ENCODE results near the gene SHANK1. TPM values are rescaled to one million over a fixed set of nuclear protein-coding genes. Genes with fewer than 3 reads are reported as not detected.
A peak's percentile ranks its signal among the peaks of the same experiment; 100 is the strongest.

The SHANK1 gene
- total RNA-seq, 2 experiments from 2014 or later, result not detected

DNA sequence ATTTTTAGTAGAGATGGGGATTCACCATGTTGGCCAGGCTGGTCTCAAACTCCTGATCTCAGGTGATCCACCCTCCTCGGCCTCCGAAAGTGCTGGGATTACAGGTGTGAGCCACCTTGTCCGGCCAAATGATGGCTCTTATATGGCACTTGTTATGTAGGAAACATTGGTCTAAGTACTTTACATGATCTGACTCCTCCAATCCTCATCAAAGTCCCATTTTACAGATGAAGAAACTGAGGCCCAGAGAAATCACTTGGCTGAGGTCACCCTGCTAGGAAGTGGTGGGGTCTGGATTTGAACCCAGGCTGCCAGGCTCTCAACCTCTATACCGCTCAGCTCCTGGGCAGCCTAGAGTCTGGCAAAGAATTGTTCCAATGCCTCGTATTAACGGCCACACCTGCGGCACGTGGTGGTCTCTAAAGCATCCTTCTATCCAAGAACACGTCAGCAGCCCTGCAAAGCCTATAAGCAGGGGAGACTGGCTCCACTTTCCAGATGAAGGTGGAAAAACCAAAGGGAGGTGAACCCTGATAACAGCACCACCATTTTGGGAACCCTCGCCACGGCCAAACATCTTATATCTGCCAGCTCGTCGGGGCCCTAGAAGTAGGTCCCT is 18.1 kb downstream of the SHANK1 start:
- peaks cover 1% of the 10 kb centered on the region for H3K4me1 Mint-ChIP-seq
- ATAC-seq (ENCODE audit: low read depth) (no peak), DNase-seq (no peak)
- POLR2A ChIA-PET, result no interaction called here
- no peak overlapping the region for H3K4me3 Mint-ChIP-seq
- no peaks in the 10 kb centered on the region for H3K9me3 Mint-ChIP-seq
- no peaks in the 10 kb centered on the region for H3K36me3 Mint-ChIP-seq
- H3K27me3 Mint-ChIP-seq, result peaks cover 23% of the 10 kb centered on the region
- no peak overlapping the region for H3K27ac Mint-ChIP-seq

DNA sequence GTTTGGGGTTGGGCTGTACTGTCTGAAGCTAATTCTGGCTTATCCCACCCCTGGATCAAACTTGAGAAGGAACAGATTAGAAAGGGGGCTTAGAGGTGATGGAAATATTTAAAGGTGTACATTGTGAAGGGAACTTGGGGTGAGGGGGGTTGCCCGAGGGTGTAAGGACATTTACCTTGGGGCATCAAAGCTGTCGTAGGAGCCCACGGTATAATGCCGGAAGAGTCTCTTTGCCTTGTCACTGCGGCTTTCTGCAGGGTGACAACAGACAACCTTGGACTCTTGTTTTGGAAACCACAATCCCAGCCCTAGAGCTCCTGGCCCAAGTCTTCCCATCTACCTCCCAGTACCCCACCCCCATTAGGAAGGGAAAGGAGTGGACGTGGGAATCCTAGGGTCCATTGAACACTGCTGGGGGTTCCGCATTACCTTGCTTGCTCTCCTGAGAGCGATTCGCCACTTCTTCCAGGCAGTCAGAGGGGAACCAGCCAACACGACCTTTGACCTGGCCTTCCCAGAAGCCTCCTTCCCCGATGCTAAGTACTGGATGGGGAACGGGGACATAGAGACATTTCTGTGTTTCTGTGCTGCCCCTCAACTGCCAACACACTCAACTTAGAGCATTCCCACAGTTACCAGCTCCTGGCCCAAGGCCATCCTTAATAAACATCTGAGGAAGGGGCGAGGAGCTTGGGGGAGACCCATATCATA is 22.0 kb downstream of the SHANK1 start:
- H3K4me1 Mint-ChIP-seq, result no peaks in the 10 kb centered on the region
- POLR2A ChIA-PET, result no interaction called here
- H3K27me3 Mint-ChIP-seq, result peaks cover 25% of the 10 kb centered on the region
- no peaks in the 10 kb centered on the region for H3K9me3 Mint-ChIP-seq
- no peak overlapping the region for H3K4me3 Mint-ChIP-seq
- H3K27ac Mint-ChIP-seq, result no peak overlapping the region
- H3K36me3 Mint-ChIP-seq, result no peaks in the 10 kb centered on the region
- ATAC-seq (ENCODE audit: low read depth) (no peak), DNase-seq (no peak)

DNA sequence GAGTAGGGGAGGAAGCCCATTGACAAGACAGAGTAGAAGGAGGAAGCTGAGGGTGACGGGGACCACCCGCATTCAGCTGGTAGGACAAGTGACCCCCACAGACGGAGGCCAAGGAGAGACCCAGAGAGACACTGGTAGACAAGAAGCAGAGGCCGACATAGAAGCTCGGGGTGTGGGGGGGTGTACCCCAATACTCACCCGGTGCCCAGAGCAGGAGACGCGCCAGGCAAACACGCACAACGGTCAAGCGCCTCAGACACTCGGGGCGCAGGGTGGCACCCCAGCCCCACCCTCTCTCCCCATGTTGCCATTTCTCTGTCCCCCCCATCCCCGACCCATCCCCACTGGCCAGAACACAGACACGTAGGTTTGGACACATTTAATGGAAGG is 23.5 kb downstream of the SHANK1 start:
- POLR2A ChIA-PET, result no interaction called here
- peaks cover 29% of the 10 kb centered on the region for H3K27me3 Mint-ChIP-seq
- no peak for ATAC-seq (ENCODE audit: low read depth)

DNA sequence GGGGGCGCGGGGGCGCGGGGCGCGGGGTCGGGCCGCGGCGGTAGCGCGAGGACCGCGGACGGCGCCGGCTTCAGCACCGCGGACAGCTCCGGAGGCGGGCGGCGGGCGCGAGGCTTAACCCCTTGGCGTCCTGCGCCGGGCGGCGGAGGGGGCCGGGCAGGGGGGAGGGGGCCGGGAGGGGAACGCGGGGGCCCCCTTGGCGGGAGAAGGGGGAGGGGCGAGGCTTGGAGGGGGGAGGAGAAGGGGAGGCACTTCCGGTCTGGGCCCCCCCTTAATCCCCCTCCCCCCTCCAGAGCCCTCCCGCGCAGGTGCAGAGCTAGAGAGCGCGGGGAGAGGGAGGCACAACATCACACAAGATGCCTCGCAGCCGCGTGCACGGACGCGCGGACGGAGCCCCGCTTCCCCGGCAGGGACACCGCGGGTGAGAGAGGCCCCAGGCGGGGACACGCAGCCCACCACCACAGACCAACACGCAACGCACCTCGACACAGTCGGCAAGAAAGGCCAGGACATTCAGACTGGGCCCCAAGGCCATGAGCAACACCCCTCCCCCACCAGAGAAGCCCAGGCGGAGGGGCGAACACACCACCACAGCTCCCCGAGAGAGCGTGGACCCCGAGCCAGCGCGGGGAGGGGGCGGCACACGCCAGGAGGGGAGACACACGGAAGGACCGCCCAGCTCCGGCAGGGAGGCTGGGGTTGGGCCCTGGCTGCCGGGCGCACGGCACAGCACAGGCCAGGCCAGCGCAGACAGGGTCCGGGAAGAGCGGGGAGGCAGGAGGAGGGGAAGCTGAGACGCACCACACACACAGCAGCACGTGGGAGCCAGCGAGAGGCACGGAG is 24.1 kb downstream of the SHANK1 start:
- Mint-ChIP-seq H3K4me3 (no peak overlapping the region), H3K9me3 (no peaks in the 10 kb centered on the region), H3K4me1 (no peaks in the 10 kb centered on the region), H3K27ac (no peak overlapping the region), H3K27me3 (peaks cover 29% of the 10 kb centered on the region), H3K36me3 (no peaks in the 10 kb centered on the region)
- DNase-seq (peak; percentile 73), ATAC-seq (ENCODE audit: low read depth) (peak; percentile 61)
- POLR2A ChIA-PET, result no interaction called here

More for the DNA sequence above, 23.5 kb downstream of the SHANK1 start:
- Mint-ChIP-seq H3K4me3 (no peak overlapping the region), H3K9me3 (no peaks in the 10 kb centered on the region), H3K36me3 (no peaks in the 10 kb centered on the region), H3K4me1 (no peaks in the 10 kb centered on the region), H3K27ac (no peak overlapping the region)
- DNase-seq, result no peak

DNA sequence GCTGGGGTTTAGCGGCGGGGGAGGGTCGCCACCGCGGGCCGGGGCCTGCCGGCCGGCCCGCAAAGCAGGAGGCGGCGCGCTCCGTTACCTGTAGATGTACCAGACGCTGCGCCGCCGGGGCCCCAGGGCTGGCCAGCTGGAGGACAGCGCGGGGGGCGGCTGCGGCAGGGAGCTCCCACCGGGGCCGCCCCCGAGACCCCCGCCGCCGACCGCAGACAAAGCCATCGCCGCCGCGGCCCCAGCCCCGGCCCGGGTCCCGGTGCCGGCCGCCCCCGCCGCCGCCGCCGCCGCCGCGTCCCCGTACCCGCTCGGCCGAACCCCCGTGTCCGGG is 24.8 kb downstream of the SHANK1 start:
- no peak overlapping the region for H3K27ac Mint-ChIP-seq
- no peaks in the 10 kb centered on the region for H3K36me3 Mint-ChIP-seq
- POLR2A ChIA-PET, result no interaction called here
- no peak overlapping the region for H3K4me3 Mint-ChIP-seq
- no peak for DNase-seq
- H3K4me1 Mint-ChIP-seq, result no peaks in the 10 kb centered on the region
- no peaks in the 10 kb centered on the region for H3K9me3 Mint-ChIP-seq
- ATAC-seq (ENCODE audit: low read depth), result no peak
- peaks cover 27% of the 10 kb centered on the region for H3K27me3 Mint-ChIP-seq

DNA sequence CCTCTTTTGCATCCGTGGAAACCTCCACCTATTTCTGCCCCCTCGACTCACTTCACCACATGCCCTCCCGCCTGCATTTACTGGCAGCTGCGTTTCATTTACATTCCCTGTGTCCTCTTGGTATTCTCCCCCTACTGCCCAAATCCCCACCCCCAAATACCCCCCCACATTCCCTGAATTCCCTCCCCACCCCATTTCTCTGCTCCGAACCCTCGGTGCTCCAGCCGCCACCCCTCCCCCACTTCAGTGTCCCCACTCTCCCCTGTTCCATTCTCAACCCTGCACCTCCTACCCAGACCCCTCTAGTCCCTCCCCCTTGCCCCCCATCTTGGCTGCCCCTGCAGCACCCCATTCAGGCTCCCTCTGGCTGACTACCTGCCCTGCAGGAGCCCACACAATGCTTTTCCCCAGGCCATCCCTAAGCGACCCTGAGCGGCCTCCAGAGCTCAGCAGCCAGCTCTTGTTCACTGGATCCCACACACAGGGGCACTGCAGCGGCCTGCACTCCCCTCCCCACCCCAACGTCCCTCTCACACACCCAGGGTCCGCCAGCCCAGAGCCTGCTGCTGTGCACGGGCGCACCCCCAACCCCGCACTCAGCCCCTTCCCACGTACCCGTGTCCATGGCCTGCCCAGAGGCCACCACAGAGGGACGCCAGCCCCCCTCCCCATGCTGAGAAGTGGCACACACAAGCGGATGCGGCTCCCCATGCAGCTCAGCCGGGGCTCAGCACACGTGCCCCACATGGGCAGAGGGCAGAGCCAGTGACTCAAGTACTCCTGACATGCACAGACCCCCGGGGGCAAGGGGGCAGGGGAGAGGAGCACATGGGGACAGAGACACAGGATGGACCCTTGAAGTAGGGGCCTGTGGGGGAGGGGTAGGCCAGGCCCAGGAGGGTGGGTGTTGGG is 26.3 kb downstream of the SHANK1 start:
- Mint-ChIP-seq H3K4me3 (no peak overlapping the region), H3K36me3 (no peaks in the 10 kb centered on the region), H3K9me3 (no peaks in the 10 kb centered on the region), H3K27ac (no peak overlapping the region), H3K27me3 (peaks cover 24% of the 10 kb centered on the region), H3K4me1 (no peaks in the 10 kb centered on the region)
- ATAC-seq (ENCODE audit: low read depth) (no peak), DNase-seq (no peak)
- POLR2A ChIA-PET, result no interaction called here

DNA sequence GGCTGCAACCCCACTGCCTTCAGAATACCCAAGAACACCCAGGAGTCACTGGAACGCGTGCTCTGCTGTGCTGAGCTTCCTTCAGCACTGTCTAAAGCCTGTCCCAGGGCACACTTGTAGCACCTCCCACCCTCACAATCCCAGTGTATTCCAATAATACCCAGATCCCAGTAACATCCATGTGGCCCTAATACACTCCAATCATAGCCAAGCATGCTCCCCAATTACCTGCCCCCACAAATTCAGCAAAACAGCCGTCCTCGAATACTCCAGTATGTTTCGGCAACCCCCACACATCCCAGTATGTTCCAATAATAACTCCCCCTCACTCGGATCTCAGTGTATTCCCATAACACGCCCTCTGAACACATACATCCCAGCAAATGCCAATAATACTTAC is 29.2 kb downstream of the SHANK1 start:
- H3K27ac Mint-ChIP-seq, result no peak overlapping the region
- ATAC-seq (ENCODE audit: low read depth), result no peak
- peaks cover 23% of the 10 kb centered on the region for H3K27me3 Mint-ChIP-seq

DNA sequence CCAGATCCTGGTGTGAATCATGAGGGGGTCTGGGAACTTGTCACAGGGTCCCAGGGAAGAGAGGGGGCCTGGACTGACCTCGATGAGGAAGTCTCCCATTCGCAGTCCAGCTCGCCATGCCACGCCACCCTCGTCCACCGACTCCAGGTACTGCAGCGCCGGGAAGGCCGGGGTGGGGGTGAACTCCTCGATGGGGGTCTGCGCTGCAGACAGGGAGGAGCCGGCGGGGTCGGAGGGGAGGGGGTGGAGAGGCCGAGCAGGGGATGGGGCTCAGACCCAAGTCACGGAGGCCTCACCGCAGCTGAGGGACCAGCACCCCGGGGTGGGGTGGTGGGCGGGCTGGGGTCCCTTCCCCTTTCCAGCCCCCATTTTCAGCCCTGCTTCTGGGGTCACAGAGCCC is 30.8 kb downstream of the SHANK1 start:
- POLR2A ChIA-PET, result no interaction called here
- H3K4me1 Mint-ChIP-seq, result no peaks in the 10 kb centered on the region
- DNase-seq (no peak), ATAC-seq (ENCODE audit: low read depth) (no peak)
- no peaks in the 10 kb centered on the region for H3K36me3 Mint-ChIP-seq
- no peak overlapping the region for H3K4me3 Mint-ChIP-seq
- H3K27ac Mint-ChIP-seq, result no peak overlapping the region
- peaks cover 19% of the 10 kb centered on the region for H3K27me3 Mint-ChIP-seq
- H3K9me3 Mint-ChIP-seq, result no peaks in the 10 kb centered on the region

More for the DNA sequence above, 29.2 kb downstream of the SHANK1 start:
- POLR2A ChIA-PET, result no interaction called here
- Mint-ChIP-seq H3K4me3 (no peak overlapping the region), H3K36me3 (no peaks in the 10 kb centered on the region), H3K4me1 (no peaks in the 10 kb centered on the region), H3K9me3 (no peaks in the 10 kb centered on the region)
- no peak for DNase-seq

DNA sequence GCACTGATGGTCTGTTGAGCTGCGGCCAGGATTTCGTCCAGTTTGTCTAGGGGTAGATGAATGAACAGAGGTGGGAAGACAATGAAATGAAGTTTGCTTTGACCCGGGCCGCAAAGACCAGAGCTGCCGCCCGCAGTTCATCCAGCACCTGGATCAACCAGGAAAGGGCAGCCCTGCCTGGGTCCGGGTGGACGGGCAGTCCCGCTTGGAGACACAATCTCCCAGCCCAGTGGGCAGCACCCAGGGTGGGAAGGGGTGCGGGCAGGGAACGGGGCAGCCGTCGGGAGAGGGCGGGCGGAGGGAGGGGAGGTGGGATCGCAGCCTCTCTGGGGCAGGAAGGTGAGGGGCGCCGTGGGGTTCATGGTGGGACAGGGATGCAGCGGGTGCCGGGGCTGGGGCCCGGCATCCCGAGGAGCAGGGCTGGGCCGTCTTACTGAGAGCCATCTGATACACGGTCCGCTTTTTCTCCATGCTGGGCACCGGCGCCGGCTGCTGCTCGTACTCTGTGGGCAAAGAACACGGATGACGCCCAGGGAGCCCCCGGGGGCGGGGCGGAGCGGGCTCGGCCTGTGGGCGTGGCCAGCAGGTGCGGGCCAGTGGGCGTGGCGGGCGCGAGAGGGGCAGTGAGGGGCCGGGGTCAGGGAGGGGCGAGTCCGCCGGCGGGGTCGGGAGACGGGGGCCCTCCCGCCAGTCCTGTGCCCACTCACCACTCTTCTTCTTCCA is 33.1 kb downstream of the SHANK1 start:
- no peaks in the 10 kb centered on the region for H3K4me1 Mint-ChIP-seq
- no peaks in the 10 kb centered on the region for H3K9me3 Mint-ChIP-seq
- H3K27ac Mint-ChIP-seq, result no peak overlapping the region
- H3K4me3 Mint-ChIP-seq, result no peak overlapping the region
- POLR2A ChIA-PET, result no interaction called here
- no peaks in the 10 kb centered on the region for H3K36me3 Mint-ChIP-seq
- ATAC-seq (ENCODE audit: low read depth) (no peak), DNase-seq (no peak)
- H3K27me3 Mint-ChIP-seq, result peaks cover 6% of the 10 kb centered on the region

DNA sequence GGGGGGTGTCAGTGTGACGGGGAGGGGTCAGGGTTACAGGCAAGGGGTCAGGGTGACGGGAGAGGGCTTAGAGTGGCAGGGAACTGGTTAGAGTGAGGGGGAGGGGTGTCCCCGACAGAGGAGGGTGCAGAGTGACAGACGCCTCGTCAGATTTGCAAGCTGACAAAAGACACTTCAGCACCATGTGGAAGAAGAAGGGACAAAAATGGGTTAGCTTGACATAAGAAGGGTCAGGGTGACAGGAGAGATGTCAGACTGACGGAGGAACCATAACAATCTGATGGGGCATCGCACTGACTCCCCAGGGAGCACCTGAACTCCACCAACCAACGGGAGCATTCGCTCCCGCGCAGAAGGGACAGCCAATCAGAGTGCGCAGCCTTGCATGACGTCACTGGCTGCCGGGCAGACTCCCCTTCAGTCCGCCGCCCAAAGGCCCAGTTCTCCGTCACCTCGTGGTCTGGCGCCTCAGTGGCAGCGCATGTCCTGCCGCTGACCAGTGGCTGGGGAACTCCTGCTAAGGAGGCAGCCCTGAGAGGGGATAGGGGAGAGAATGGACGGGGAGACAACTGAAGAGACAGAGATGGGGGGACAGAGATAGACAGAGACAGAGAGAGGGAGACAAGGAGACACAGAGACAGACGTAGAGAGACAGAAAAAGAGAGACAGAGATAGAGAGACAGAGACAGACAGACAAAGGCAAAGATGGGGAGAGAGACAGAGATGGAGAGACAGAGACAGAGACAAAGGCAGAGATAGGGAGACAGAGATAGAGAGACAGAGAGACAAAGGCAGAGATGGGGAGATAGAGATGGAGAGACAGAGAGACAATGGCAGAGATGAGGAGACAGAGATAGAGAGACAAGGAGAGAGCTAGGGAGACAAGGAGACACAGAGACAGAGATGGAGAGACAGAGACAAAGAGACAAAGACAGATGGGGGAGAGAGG is 40.2 kb downstream of the SHANK1 start:
- Mint-ChIP-seq H3K4me3 (no peak overlapping the region), H3K36me3 (no peaks in the 10 kb centered on the region), H3K27me3 (peaks cover 18% of the 10 kb centered on the region), H3K27ac (peak overlapping the region; percentile 4), H3K9me3 (no peaks in the 10 kb centered on the region), H3K4me1 (peaks cover 10% of the 10 kb centered on the region)
- ATAC-seq (ENCODE audit: low read depth) (peak; percentile 93), DNase-seq (peak; percentile 84)
- POLR2A ChIA-PET, result no interaction called here

DNA sequence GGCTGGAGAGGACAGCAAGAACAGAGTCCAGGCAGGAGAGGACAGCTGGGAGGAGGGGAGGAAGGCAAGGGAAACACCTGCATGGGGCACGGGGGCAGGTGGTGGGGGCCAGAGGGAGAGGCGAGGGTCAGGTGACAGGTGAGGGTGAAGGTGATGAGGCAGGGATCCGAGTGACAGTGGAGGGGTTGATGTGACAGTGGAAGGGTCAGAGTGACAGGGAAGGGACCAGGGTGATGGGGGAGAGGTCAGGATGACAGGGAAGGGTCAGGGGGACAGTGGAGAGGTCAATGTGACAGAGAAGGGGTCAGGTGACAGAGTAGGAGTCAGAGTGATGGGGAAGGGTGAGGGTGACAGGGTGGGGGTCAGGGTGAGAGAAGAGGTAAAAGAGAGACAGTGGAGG is 41.3 kb downstream of the SHANK1 start:
- H3K36me3 Mint-ChIP-seq, result no peaks in the 10 kb centered on the region
- ATAC-seq (ENCODE audit: low read depth), result no peak

DNA sequence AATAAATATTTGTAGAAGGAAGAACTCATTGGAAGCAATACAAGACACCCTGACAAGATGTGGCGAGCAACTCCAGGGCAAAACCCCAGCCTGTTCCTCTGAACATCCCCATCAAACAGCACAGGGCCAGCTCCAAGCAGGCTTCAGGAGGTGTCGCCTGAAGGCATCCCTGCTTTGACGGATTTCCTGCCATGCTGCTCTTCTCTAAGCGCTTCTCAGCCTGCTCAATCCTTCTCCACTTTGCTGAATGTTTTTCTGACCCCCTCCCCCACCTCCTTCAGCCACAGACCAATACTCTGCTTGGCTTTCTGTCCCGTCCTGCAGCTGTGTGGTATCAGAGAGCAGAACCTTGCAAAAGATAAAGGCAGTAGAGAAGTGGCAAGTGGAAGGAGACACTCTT is 42.0 kb downstream of the SHANK1 start:
- DNase-seq, result no peak
- H3K36me3 Mint-ChIP-seq, result no peaks in the 10 kb centered on the region
- ATAC-seq (ENCODE audit: low read depth), result no peak
- peaks cover 26% of the 10 kb centered on the region for H3K27me3 Mint-ChIP-seq
- no peak overlapping the region for H3K27ac Mint-ChIP-seq
- peaks cover 11% of the 10 kb centered on the region for H3K4me1 Mint-ChIP-seq
- no peaks in the 10 kb centered on the region for H3K9me3 Mint-ChIP-seq
- H3K4me3 Mint-ChIP-seq, result no peak overlapping the region
- POLR2A ChIA-PET, result no interaction called here

More for the DNA sequence above, 41.3 kb downstream of the SHANK1 start:
- peaks cover 19% of the 10 kb centered on the region for H3K27me3 Mint-ChIP-seq
- POLR2A ChIA-PET, result no interaction called here
- no peak overlapping the region for H3K4me3 Mint-ChIP-seq
- no peaks in the 10 kb centered on the region for H3K9me3 Mint-ChIP-seq
- DNase-seq, result no peak
- no peak overlapping the region for H3K27ac Mint-ChIP-seq
- H3K4me1 Mint-ChIP-seq, result peaks cover 11% of the 10 kb centered on the region

Measured in activated naive CD8-positive, alpha-beta T cell treated with anti-CD3 and anti-CD28 coated beads, Interleukin-2, amount 10 ng/mL, durations not matched to agents 7 days and 5 days (primary cell).